ENCODE data around the gene ANKRD53.

Gene ANKRD53

GRCh38 chr2:70978341-70979179 lies at the start of gene ANKRD53:
TSS of gene ANKRD53 (plus strand) at chr2:70978630. CDS start at chr2:70978646, 16 bp downstream.
- no peak for DNase-seq (ENCODE audit: low read depth in 2 of 2)

GRCh38 chr2:70930371-70931329 lies 47.8 kb upstream of the ANKRD53 start:
- DNase-seq (ENCODE audit: low read depth in 2 of 2): no peak

GRCh38 chr2:70931376-70932000 lies 46.9 kb upstream of the ANKRD53 start:
- DNase-seq (ENCODE audit: low read depth in 2 of 2): no peak

GRCh38 chr2:70932631-70933230 lies 45.7 kb upstream of the ANKRD53 start:
- no peak for DNase-seq (ENCODE audit: low read depth in 2 of 2)

GRCh38 chr2:70934981-70935380 lies 43.4 kb upstream of the ANKRD53 start:
- DNase-seq (ENCODE audit: low read depth in 2 of 2): no peak

- DNase-seq (ENCODE audit: low read depth in 2 of 2): no peak
These were observed 42.8 kb upstream of the ANKRD53 start, which contains the start of gene ATP6V1B1 for GRCh38 chr2:70935468-70936164. TSS of gene ATP6V1B1 (plus strand) at chr2:70935900. CDS start at chr2:70935955, 55 bp downstream.

- no peak for DNase-seq (ENCODE audit: low read depth in 2 of 2)
These were observed 42.1 kb upstream of the ANKRD53 start for GRCh38 chr2:70936165-70936978.

- no peak for DNase-seq (ENCODE audit: low read depth in 2 of 2)
These were observed 41.2 kb upstream of the ANKRD53 start for GRCh38 chr2:70936979-70937811.

GRCh38 chr2:70937866-70938585 lies 40.4 kb upstream of the ANKRD53 start:
- DNase-seq (ENCODE audit: low read depth in 2 of 2): no peak

- DNase-seq (ENCODE audit: low read depth in 2 of 2): no peak
These were observed 39.9 kb upstream of the ANKRD53 start for GRCh38 chr2:70938586-70938950.

- DNase-seq (ENCODE audit: low read depth in 2 of 2): no peak
These were observed 39.2 kb upstream of the ANKRD53 start for GRCh38 chr2:70939001-70939838.

- DNase-seq (ENCODE audit: low read depth in 2 of 2): no peak
These were observed 38.4 kb upstream of the ANKRD53 start for GRCh38 chr2:70939839-70940580.

GRCh38 chr2:70941186-70941585 lies 37.2 kb upstream of the ANKRD53 start:
- DNase-seq (ENCODE audit: low read depth in 2 of 2): no peak

- DNase-seq (ENCODE audit: low read depth in 2 of 2): no peak
These were observed 36.7 kb upstream of the ANKRD53 start for GRCh38 chr2:70941701-70942100.

- no peak for DNase-seq (ENCODE audit: low read depth in 2 of 2)
These were observed 35.8 kb upstream of the ANKRD53 start for GRCh38 chr2:70942396-70943204.

All from stimulated activated CD8-positive, alpha-beta memory T cell treated with anti-CD3 and anti-CD28 coated beads, Interleukin-2, amount 100 ng/mL, for 48 hours (primary cell).